Superior temporal gyrus (tissue), 1 donor: Measurements from ENCODE around the gene ATM.
"Not testable (repeated sequence)": the region's sequence is repeated elsewhere in the genome, so short reads cannot be mapped to it uniquely, and the experiment has no call there.

Experiments used
- DNase-seq: peaks from one replicate; pipeline ENCODE4 v3.0.0-alpha.2; 2016; ENCODE audit errors: extremely low spot score

ATM gene

DNA sequence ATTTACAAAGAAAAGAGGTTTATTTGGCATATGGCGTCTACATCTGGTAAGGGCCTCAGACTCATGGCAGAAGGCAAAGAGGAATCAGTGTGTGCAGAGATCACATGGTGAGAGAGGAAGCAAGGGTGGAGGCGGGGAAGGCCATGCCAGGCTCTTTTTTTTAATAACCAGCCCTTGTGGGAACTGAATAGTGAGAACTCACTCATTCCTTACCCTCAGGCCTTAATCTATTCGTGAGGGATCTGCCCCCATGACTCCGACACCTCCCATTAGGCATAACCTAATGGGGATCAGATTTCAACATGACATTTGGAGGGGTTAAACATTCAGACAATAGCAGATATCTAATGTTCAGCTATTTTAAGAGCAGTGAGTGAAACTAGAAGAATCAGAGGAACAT, 55.7 kb downstream of the ATM start:
- DNase-seq, result no peak

GRCh38 chr11:108278954-108279353, 56.1 kb downstream of the ATM start:
- DNase-seq, result no peak

DNA sequence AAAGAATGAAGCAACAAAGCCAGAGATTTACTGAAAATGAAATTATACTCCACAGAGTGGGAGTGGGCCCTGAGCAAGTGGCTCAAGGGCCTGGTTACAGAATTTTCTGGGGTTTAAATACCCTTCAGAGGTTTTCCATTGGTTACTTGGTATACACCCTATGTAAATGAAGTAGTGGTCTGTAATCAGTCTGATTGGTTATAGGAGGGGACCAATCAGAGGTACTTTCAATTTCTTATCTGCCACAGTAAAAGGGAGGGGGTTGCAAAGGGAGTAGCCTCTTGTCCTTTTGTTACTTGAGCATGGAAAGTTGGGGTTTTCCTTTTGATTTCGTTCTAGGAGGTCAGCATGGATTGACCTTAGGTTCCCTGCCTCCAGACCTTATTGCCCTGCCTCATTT, 63.5 kb downstream of the ATM start:
- no peak for DNase-seq

DNA sequence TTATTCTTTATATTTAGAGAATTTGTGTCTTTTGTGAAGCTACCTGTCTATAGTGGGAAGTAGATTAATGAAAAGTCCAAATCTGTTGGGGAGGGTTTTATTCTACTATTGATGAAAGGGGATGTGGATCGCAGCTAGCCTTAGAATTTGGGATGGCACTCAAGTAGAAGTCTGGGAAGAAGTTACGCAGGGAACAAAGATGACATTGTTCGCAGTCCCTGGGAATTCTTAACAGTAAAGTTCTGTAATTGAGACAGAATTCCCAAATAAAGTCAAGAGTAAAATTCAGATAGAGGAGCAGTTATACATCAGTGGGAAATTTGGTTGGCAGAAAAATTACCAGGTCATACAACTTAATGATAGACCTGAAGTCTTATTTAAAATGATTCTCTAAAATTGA, 64.1 kb downstream of the ATM start:
- no peak for DNase-seq

- not testable (repeated sequence) for DNase-seq
Observed at GRCh38 chr11:108289066-108289465, 66.2 kb downstream of the ATM start.

DNA sequence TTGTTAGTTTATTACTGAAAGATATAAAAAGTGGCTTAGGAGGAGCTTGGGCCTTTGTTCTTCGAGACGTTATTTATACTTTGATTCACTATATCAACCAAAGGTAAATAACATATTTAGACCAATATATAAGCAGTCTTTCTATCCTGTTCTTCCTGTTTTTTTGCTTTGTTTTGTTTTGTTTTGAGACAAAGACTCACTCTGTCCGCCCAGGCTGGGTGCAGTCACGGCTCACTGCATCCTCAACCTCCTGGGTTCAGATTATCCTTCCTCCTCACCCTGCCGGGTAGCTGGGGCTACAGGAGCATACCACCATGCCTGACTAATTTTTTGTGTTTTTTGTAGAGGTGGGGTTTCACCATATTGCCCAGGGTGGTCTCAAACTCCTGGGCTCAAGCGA, 66.8 kb downstream of the ATM start:
- DNase-seq, result no peak

- DNase-seq, result no peak
Observed at GRCh38 chr11:108293229-108293628, 70.4 kb downstream of the ATM start.

- no peak for DNase-seq
Observed at GRCh38 chr11:108302121-108302785, 79.4 kb downstream of the ATM start.

DNA sequence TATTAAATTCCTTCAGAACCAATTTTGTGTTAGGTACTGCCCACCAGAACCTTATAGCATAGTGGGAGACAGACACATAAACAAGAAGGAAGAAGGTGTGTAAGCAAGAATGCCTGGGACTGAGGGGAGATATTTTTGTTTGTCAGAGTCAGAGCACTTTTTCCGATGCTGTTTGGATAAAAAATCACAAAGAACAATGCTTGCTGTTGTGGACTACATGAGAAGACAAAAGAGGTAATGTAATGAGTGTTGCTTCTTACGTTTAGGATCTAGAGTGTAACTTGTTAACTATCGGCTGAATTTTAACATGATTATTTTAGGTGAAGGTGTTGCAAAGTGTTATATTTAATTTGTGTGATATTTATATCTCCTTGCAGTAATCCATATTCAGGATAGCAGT, 84.9 kb downstream of the ATM start:
- peak; percentile 76 for DNase-seq

DNA sequence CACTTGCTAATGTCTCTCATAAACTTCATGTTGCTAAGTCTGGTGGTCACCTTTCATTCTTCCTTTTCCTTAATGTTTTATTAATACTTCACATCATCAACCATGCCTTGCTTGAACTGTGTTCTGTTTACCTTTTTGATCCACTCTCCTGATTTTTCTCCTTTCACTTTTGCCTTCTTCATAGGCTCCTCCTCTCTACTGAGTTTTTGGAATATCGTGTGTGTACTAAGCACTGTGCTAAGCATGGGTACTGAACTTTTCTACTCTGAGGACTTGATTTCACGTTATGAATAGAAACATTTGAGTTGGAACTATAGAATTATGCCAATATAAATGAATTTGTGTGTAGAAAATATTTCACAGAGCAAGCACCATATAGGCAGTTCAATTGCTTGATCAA, 90.6 kb downstream of the ATM start:
- no peak for DNase-seq

DNA sequence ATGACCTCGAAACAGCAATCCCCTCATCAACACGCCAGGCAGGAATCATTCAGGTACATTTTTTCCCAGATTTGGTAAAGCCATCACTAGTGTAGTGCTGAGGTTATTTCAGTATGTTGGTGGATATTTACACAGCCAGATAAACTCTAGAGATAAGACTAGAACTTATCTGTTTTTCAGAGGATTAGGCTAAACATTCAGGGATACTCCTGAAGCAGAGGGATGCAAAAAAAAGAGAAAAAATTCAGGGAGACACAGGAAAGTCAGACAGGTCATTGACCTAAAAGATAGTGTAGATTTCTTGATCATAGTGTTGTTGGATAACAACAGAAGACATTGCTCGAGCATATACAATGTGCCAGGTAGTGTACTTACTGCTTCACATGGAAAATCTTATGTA, 93.2 kb downstream of the ATM start:
- DNase-seq, result no peak

DNA sequence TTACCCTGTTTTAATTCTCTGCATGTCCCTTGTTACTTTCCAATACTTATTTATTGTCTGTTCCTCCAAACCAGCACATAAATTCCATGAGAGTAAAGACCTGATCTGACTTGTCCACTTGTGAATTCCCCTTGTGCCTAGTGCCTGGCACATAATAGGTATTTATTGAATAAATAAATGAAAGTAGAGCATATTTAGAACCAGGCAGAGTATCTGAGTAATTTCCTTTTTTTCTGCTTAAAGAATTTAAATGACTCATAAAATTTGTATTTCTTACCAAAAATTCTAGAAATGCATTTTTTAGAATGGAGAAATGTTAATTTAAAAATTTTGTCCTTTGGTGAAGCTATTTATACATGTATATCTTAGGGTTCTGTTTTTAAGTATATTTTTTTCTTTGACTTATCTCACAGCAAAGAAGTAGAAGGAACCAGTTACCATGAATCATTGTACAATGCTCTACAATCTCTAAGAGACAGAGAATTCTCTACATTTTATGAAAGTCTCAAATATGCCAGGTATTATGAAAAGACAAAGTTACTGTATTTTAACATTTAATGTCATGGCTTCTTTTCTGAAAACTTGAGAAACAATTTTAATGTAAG, 96.8 kb downstream of the ATM start:
- DNase-seq, result no peak

GRCh38 chr11:108322666-108323065, 99.8 kb downstream of the ATM start:
- no peak for DNase-seq

GRCh38 chr11:108324587-108324986, 101.7 kb downstream of the ATM start:
- DNase-seq, result no peak

GRCh38 chr11:108333403-108333899, 110.6 kb downstream of the ATM start:
- no peak for DNase-seq

GRCh38 chr11:108338750-108339149, 115.9 kb downstream of the ATM start:
- DNase-seq, result no peak

DNA sequence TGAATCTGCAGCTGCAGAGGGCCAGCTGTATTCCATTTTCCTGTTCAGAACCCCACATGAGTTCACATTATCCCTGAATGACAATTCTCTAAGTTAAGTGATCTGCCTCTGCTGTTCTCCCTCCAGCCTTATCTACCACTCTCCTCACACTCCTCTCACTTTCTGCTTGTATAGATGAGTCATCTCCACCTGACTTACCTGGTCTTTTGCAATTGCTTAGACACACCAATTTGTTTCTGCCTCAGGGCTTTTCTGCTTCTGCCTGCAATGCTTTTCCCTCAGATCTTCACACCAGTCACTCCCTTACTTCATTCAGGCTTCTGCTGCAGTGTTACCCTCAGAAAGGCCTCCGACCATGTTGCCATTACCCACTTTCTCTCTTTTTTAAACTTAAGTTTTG, 118.1 kb downstream of the ATM start:
- no peak for DNase-seq

- no peak for DNase-seq
Observed at GRCh38 chr11:108341654-108342053, 118.8 kb downstream of the ATM start.

DNA sequence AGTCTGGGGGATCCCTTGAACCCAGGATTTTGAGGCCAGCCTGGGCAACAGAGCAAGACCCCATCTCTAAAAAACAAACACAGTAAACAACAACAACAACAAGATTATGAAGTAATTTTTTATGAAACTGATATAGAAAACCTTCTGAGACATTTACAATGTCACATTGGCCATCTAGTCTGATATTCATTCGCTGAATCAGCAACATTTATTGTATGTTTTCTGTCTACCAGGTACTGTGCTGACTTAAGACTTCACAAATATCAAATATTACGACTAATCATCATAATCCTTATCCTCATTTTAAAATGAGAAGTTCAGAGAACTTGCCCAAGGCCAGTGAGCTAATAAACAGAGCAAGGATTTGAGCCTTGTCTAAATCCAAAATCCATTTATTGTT, 120.8 kb downstream of the ATM start:
- no peak for DNase-seq

- DNase-seq, result no peak
Observed at GRCh38 chr11:108345767-108346166, 122.9 kb downstream of the ATM start.

DNA sequence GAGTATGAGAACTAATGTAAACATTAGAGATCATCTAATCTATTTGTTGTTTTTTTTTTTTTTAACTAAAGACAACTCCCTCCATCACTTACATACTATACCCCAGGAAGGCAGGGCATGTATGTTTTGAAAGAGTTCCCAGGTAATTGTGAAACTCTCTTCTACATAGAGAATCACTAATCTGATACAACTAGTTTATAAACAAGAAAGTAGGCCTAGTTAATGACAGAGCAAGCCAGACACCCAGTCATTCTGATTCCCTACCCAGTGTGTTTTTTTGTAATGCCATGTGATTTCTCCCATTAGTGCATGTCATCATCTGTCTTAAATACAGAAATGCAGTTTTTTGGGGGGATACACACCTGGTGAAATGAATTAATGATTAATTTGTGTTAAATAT, 123.6 kb downstream of the ATM start:
- no peak for DNase-seq

GRCh38 chr11:108351468-108351867, 128.6 kb downstream of the ATM start:
- no peak for DNase-seq

- no peak for DNase-seq
Observed at GRCh38 chr11:108364159-108364558, 141.3 kb downstream of the ATM start.

GRCh38 chr11:108368134-108368533, 145.3 kb downstream of the ATM start:
- DNase-seq, result peak; percentile 24
